HG03175 (cell line): ENCODE results near the gene NTN3.

Source experiments
- ATAC-seq: cut with Tn5 transposase; IDR thresholded peaks from one replicate; pipeline ENCODE4 v1.9.1; 2021; ENCODE audit warnings: mild to moderate bottlenecking, moderate library complexity; ENCODE audit not compliant: unreplicated experiment

Gene NTN3

DNA sequence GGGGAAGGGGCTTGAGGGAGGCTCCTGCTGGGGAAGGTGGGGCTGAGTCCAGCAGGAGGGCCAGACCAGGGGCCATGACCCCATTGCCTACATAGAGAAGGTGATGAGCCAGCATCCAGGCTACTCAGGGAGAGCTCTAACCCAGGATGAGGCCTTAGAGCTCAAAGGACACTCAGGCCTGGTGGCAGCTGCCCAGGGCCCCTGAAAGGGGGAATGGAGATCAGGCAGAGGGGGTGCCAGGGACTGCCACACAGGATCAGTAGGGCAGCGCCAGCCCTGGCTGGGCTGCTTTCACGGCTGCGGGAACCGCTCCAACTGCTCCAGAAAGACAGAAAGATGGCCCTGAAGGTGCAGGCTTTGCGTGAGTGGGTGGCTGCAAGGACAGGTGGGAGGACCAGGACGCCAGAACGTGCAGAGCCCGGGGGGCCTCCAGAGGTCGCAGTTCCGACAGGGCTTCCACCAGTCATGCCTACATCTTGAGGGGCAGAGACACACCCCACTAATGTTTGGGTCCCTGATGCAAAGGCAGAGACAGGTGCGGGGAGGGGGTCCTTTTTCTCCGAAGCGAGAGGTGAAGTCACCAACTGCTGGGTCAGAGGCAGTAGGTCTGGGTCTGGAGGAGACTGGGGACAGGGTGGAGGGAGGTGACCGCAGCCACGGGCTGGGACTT lies 41.8 kb downstream of the NTN3 start:
- no peak for ATAC-seq

GRCh38 chr16:2513405-2514332 lies 42.6 kb downstream of the NTN3 start, which contains the start of gene ATP6V0C:
TSS of gene ATP6V0C (plus strand) at chr16:2513952. CDS start at chr16:2514104, 152 bp downstream.
- peak; percentile 74 for ATAC-seq

DNA sequence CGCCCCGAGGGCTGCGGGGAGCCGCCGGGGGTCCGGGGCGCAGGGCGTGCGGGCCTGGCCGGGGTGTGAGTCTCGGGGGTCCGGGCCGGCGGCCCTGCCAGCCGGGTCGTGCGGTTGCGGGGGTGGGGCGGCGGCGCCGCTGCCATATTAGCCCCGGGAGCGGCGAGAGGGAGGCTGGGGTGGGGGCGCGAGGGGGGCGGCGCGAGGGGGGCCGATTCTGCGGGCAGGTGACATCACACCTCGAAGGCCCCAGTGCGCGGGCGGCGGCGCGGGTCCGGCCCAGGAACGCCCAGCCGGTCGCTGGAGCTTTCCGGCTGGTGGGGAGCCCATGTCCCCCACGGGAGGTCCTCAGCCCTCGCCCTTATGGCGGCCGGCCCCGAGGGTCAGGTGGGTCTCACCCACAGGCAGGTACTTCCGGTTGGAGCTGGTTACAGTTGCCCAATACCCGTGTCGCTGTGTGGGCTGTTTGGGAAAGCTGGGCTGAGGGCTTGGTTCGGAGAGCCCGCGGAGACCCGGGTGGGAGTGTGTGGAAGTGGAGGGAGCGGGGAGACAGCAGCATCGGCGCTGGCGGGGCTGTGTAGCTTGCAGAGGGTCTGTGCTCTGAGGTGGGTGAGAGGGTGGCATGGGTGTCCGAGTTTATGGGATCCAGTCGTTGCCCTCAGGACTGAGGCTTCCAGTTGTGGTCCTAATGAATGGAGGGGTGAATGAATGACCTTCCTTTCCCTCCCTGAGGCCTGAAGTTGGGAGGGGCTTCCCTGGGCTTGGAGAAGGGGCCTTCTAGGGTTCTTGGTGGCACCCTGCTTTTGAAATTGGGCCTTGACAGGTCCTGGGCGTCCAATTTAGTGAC lies 43.5 kb downstream of the NTN3 start:
- no peak for ATAC-seq

- ATAC-seq = no peak
Observed at GRCh38 chr16:2515180-2515851, 44.2 kb downstream of the NTN3 start.

- no peak for ATAC-seq
Observed at GRCh38 chr16:2516391-2517240, 45.5 kb downstream of the NTN3 start.

DNA sequence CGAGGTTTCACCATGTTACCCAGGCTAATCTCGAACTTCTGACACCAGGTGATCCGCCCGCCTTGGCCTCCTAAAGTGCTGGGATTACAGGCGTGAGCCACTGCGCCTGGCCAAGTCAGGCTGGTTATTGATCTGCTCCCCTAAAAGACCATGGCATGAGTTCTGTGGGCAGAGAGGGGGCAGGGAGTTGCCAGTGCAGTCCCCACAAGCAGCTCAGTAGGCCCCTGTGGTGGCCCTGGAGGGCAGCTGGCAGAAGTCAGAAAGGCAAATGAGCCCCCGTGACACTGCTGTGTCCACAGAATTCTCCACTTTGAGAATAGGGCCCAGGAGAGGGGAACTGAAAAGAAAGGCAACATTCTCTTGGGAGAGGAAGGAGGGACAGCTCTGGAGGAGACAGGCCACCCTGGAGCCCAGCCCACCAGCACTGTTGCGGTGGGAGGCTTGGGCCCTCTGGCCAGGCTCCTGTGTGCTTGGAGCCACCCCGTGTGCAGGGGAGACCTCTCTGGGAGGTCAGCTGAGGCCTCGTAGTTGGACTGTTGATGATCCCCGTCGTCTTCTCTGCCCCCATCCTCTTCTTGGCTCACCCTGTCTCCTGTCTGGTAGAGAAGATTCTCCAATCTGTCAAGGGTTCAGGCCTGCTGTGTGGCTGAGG lies 47.0 kb downstream of the NTN3 start:
- no peak for ATAC-seq

GRCh38 chr16:2518823-2519710 lies 48.0 kb downstream of the NTN3 start:
- ATAC-seq = no peak

- ATAC-seq = no peak
Observed at GRCh38 chr16:2519711-2520080, 48.6 kb downstream of the NTN3 start.

- peak; percentile 56 for ATAC-seq
Observed at GRCh38 chr16:2520097-2520783, 49.1 kb downstream of the NTN3 start, which contains the start of gene AMDHD2. TSS of gene AMDHD2 (plus strand) at chr16:2520371. CDS start at chr16:2520459, 88 bp downstream.

DNA sequence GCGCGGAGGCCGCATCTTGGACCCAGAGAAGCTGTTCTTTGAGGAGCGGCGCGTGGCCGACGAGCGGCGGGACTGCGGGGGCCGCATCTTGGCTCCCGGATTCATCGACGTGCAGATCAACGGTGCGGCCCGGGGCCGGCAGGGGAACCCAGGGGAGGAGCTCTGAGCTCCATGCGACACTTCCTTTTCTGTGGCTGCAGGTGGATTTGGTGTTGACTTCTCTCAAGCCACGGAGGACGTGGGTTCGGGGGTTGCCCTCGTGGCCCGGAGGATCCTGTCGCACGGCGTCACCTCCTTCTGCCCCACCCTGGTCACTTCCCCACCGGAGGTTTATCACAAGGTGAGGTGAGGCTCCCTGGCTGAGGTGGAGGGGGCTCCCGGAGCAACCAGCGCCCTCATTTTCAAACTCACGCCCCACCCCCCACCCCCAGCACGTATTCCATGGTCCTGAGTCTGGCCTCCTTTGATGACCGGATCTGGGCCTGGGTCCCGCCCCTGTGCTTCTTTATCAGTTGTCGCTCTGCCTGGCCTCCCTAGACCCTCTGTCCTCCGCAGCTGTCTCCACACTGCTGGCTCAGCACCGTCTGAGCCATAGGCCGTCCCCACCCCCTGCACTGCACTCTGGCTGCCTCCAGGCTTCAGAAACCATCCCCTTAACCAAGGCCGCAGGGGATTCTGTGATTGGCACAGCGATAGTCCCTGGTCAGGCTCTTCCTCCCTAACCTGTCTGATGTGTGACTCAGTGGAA lies 49.9 kb downstream of the NTN3 start:
- no peak for ATAC-seq
